Activated CD8-positive, alpha-beta T cell treated with anti-CD3 and anti-CD28 coated beads for 36 hours (primary cell): Measurements from ENCODE around the gene CEBPG. TPM values are rescaled to one million over a fixed set of nuclear protein-coding genes. Genes with fewer than 3 reads are reported as not detected.
A peak's percentile ranks its signal among the peaks of the same experiment; 100 is the strongest.

Experiments
- ATAC-seq: fragments of 200-7000 bp; cut with Tn5 transposase; one replicate; pipeline ENCODE4 v1.10.0; 2021; ENCODE audit warnings: mild to moderate bottlenecking, moderate library complexity
- CTCF ChIA-PET: fragments of 350-600 bp; sonication (Branson Sonifier 250); formaldehyde crosslinking; loops from one replicate; lab custom pipeline; 2021; ENCODE audit warnings: antibody characterized with exemption; lab: Charles Lee
- POLR2A ChIA-PET: fragments of 350-600 bp; sonication (Branson Sonifier 250); formaldehyde crosslinking; loops from one replicate; lab custom pipeline; 2021; ENCODE audit warnings: antibody characterized with exemption; lab: Charles Lee
- DNase-seq: peaks from one replicate; pipeline ENCODE4 v3.0.0-alpha.2; 2020
- H3K27ac Mint-ChIP-seq: one replicate; pipeline ENCODE4 v1.8.0; 2021; ENCODE audit warnings: mild to moderate bottlenecking, mixed read lengths
- H3K27me3 Mint-ChIP-seq: one replicate; pipeline ENCODE4 v1.8.0; 2021; ENCODE audit warnings: mixed read lengths
- H3K36me3 Mint-ChIP-seq: one replicate; pipeline ENCODE4 v1.8.0; 2021; ENCODE audit warnings: low read depth, mixed read lengths
- H3K4me1 Mint-ChIP-seq: one replicate; pipeline ENCODE4 v1.8.0; 2021; ENCODE audit warnings: low read depth, mixed read lengths
- H3K4me3 Mint-ChIP-seq: one replicate; pipeline ENCODE4 v1.8.0; 2021; ENCODE audit warnings: mild to moderate bottlenecking, moderate library complexity, mixed read lengths
- H3K9me3 Mint-ChIP-seq: one replicate; pipeline ENCODE4 v1.8.0; 2021; ENCODE audit warnings: mixed read lengths
- CTCF ChIP-seq: fragments of 200-600 bp; IDR thresholded peaks from one replicate; pipeline ENCODE4 v1.8.0; 2022; ENCODE audit warnings: antibody characterized with exemption, mild to moderate bottlenecking
- intact Hi-C: fragments of 100-400 bp; cut with micrococcal nuclease; formaldehyde crosslinking; loops from one replicate; pipeline ENCODE4 v1.10.0; 2022
- total RNA-seq, 2 experiments: library from RNA; stranded (reverse); gene quantifications; one replicate each; pipeline ENCODE4 v1.2.3, GENCODE V29; 2021

The CEBPG gene
- total RNA-seq: 10 to 100 TPM; 28.3 to 30.1 TPM

- Mint-ChIP-seq H3K27ac (peak within 1 kb of the TSS; percentile 84), H3K4me3 (peak within 1 kb of the TSS; percentile 84), H3K36me3 (peaks cover 24% of the 10 kb centered on the region), H3K9me3 (no peaks in the 10 kb centered on the region), H3K4me1 (peaks cover 45% of the 10 kb centered on the region), H3K27me3 (no peaks in the 10 kb centered on the region)
- intact Hi-C loops: no loop called here
- DNase-seq (peak; percentile 89), ATAC-seq (peak; percentile 96)
- CTCF ChIA-PET: interaction anchor here (1.0 to 2.4 kb wide), 8 partner anchors 10 to 229 kb away, joined by 3 to 11 read pairs (median 5); partner anchors contain the start of gene CEBPA
- POLR2A ChIA-PET: interaction anchor here (0.8 to 2.1 kb wide), 7 partner anchors 9 to 205 kb away, joined by 3 to 10 read pairs (median 3); partner anchors contain the start of gene CEBPA
- TF ChIP-seq CTCF: no peak
These were observed at the start of gene CEBPG for GRCh38 chr19:33373453-33374235. Gene CEBPG, plus strand, starts transcription at chr19:33373709. Its CDS starts 5,531 bp downstream, at chr19:33379240.

- Mint-ChIP-seq H3K4me3 (no peak overlapping the region), H3K9me3 (peaks cover 10% of the 10 kb centered on the region), H3K27me3 (peaks cover 13% of the 10 kb centered on the region), H3K27ac (no peak overlapping the region), H3K4me1 (no peaks in the 10 kb centered on the region), H3K36me3 (no peaks in the 10 kb centered on the region)
- ChIA-PET CTCF (no interaction called here), POLR2A (no interaction called here)
- intact Hi-C loops: no loop called here
- DNase-seq (no peak), ATAC-seq (no peak)
- no peak for TF ChIP-seq CTCF
These were observed 48.9 kb upstream of the CEBPG start for GRCh38 chr19:33324628-33325027.

- no peak for DNase-seq
- ATAC-seq: no peak
- Mint-ChIP-seq H3K27ac (no peak overlapping the region), H3K4me1 (no peaks in the 10 kb centered on the region), H3K9me3 (peaks cover 4% of the 10 kb centered on the region), H3K27me3 (peaks cover 12% of the 10 kb centered on the region), H3K36me3 (no peaks in the 10 kb centered on the region), H3K4me3 (no peak overlapping the region)
- CTCF ChIA-PET: no interaction called here
- intact Hi-C loops: no loop called here
- POLR2A ChIA-PET: no interaction called here
- TF ChIP-seq CTCF: no peak
These were observed 47.6 kb upstream of the CEBPG start for GRCh38 chr19:33325920-33326319.

- ATAC-seq (no peak), DNase-seq (no peak)
- Mint-ChIP-seq H3K27ac (no peak overlapping the region), H3K4me3 (no peak overlapping the region), H3K27me3 (peaks cover 14% of the 10 kb centered on the region), H3K36me3 (no peaks in the 10 kb centered on the region), H3K4me1 (no peaks in the 10 kb centered on the region), H3K9me3 (no peaks in the 10 kb centered on the region)
- intact Hi-C loops: no loop called here
- ChIA-PET POLR2A (no interaction called here), CTCF (no interaction called here)
- no peak for TF ChIP-seq CTCF
These were observed 44.4 kb upstream of the CEBPG start for GRCh38 chr19:33329060-33329459.

- Mint-ChIP-seq H3K4me1 (no peaks in the 10 kb centered on the region), H3K27ac (no peak overlapping the region), H3K36me3 (no peaks in the 10 kb centered on the region), H3K9me3 (no peaks in the 10 kb centered on the region), H3K4me3 (no peak overlapping the region), H3K27me3 (peaks cover 14% of the 10 kb centered on the region)
- ATAC-seq (no peak), DNase-seq (no peak)
- ChIA-PET CTCF (no interaction called here), POLR2A (no interaction called here)
- no peak for TF ChIP-seq CTCF
- intact Hi-C loops: no loop called here
These were observed 43.8 kb upstream of the CEBPG start for GRCh38 chr19:33329736-33330135.
